ENCODE measurements around the gene SCG5.

- no peak for TF ChIP-seq CTCF (IDR thresholded peaks at IDR 0.05)
- TF ChIP-seq POLR2A (IDR thresholded peaks at IDR 0.05), result no peak
These were observed 14.6 kb downstream of the SCG5 start for GRCh38 chr15:32656091-32656490.
